HepG2 (cell line): ENCODE results near the gene WWC2. TPM values are rescaled to one million over a fixed set of nuclear protein-coding genes. Genes with fewer than 3 reads are reported as not detected.

ENCODE experiments used
- ARHGAP35 ChIP-seq: sonication (generic); formaldehyde crosslinking; IDR thresholded peaks from 2 replicates; pipeline ENCODE4 v1.9.0; 2022; ENCODE audit warnings: mild to moderate bottlenecking, inconsistent platforms, moderate library complexity, missing genetic modification reagents, borderline replicate concordance
- ARID3A ChIP-seq: IDR thresholded peaks from 2 replicates; pipeline ENCODE4 v1.6.1; 2012; ENCODE audit warnings: low read depth, low read length, improper control_type of control experiment
- BRD4 ChIP-seq: sonication (generic); formaldehyde crosslinking; IDR thresholded peaks from 2 replicates; pipeline ENCODE4 v1.4.0; 2020; ENCODE audit warnings: missing genetic modification reagents
- FOXK2 ChIP-seq: fragments of 450-650 bp; IDR thresholded peaks from 2 replicates; pipeline ENCODE4 v1.6.1; 2016
- HOXD1 ChIP-seq: sonication (generic); formaldehyde crosslinking; IDR thresholded peaks from 2 replicates; pipeline ENCODE4 v1.5.0; 2020; ENCODE audit warnings: missing genetic modification reagents
- MED1 ChIP-seq: sonication (generic); formaldehyde crosslinking; IDR thresholded peaks from 2 replicates; pipeline ENCODE4 v1.4.0; 2020; ENCODE audit warnings: missing genetic modification reagents
- NR2F1 ChIP-seq, 2 experiments: fragments of 450-650 bp in 1 of 2; formaldehyde crosslinking in 1 of 2; IDR thresholded peaks; 2 replicates each; pipeline versions ENCODE4 v1.5.0 to v1.6.1; 2016 to 2020; ENCODE audit warnings: mild to moderate bottlenecking in 1 of 2, missing compliant biosample characterization in 1 of 2, missing genetic modification reagents in 1 of 2, moderate library complexity in 1 of 2
- SALL1 ChIP-seq: sonication (generic); formaldehyde crosslinking; IDR thresholded peaks from 2 replicates; pipeline ENCODE4 v1.8.0; 2022; ENCODE audit warnings: mild to moderate bottlenecking, missing genetic modification reagents
- SOX5 ChIP-seq: IDR thresholded peaks from 2 replicates; pipeline ENCODE4 v1.6.1; 2016; ENCODE audit warnings: borderline replicate concordance
- SUZ12 ChIP-seq: fragments of 150-350 bp; IDR thresholded peaks from 2 replicates; pipeline ENCODE4 v1.6.1; 2014; ENCODE audit warnings: low read depth, low read length
- UBTF ChIP-seq: sonication (generic); formaldehyde crosslinking; IDR thresholded peaks from 2 replicates; pipeline ENCODE4 v1.4.0; 2020; ENCODE audit warnings: mild to moderate bottlenecking, missing genetic modification reagents
- YEATS4 ChIP-seq: sonication (generic); formaldehyde crosslinking; IDR thresholded peaks from 2 replicates; pipeline ENCODE4 v1.4.0; 2020; ENCODE audit warnings: missing genetic modification reagents, borderline replicate concordance
- ZBTB7A ChIP-seq: sonication (generic); formaldehyde crosslinking; IDR thresholded peaks from 2 replicates; pipeline ENCODE4 v1.8.0; 2022; ENCODE audit warnings: mild to moderate bottlenecking, missing genetic modification reagents
- ZMAT5 ChIP-seq: sonication (generic); formaldehyde crosslinking; IDR thresholded peaks from 2 replicates; pipeline ENCODE4 v1.5.0; 2020; ENCODE audit warnings: mild to moderate bottlenecking, low read depth, missing genetic modification reagents, borderline replicate concordance
- ZNF280B ChIP-seq: sonication (generic); formaldehyde crosslinking; IDR thresholded peaks from 2 replicates; pipeline ENCODE4 v1.5.0; 2020; ENCODE audit warnings: missing genetic modification reagents, mild to moderate bottlenecking, borderline replicate concordance
- ZNF460 ChIP-seq: sonication (generic); formaldehyde crosslinking; IDR thresholded peaks from 2 replicates; pipeline ENCODE4 v1.5.1; 2020; ENCODE audit warnings: missing genetic modification reagents, mild to moderate bottlenecking, borderline replicate concordance
- ZNF496 ChIP-seq: sonication (generic); formaldehyde crosslinking; IDR thresholded peaks from 2 replicates; pipeline ENCODE4 v1.8.1; 2023; ENCODE audit warnings: mild to moderate bottlenecking, moderate library complexity, missing genetic modification reagents; ENCODE audit not compliant: insufficient replicate concordance
- ZNF598 ChIP-seq: sonication (generic); formaldehyde crosslinking; IDR thresholded peaks from 2 replicates; pipeline ENCODE4 v1.5.1; 2020; ENCODE audit warnings: mild to moderate bottlenecking, missing genetic modification reagents, borderline replicate concordance
- ZNF672 ChIP-seq: sonication (generic); formaldehyde crosslinking; IDR thresholded peaks from 2 replicates; pipeline ENCODE4 v1.8.1; 2022; ENCODE audit warnings: missing genetic modification reagents
- polyA plus RNA-seq, 8 experiments: library from polyadenylated mRNA; depleted of rRNA in 3 of 8; stranded (reverse) in 7 of 8; unstranded in 1 of 8; fragments of >200 nt; fragmentation: Illumina TruSeq in 4 of 8; extraction: Trizol in 4 of 8; gene quantifications; 2 replicates each; pipeline versions ENCODE4 v1.2.1 to v1.2.3, GENCODE V29; 2011 to 2016; ENCODE audit warnings: low read depth in 4 of 8, missing spikeins in 1 of 8, mixed read lengths in 1 of 8; ENCODE audit not compliant: insufficient read depth in 1 of 8
- total RNA-seq, 5 experiments: library from RNA; depleted of rRNA; stranded (reverse); fragments of >200 nt; fragmentation: Illumina TruSeq; extraction: Trizol; gene quantifications; 2 replicates each; pipeline ENCODE4 v1.2.3, GENCODE V29; 2016; ENCODE audit warnings: low read depth in 1 of 5
- TF ChIP-seq, protein P1 (sequence below): sonication (generic); formaldehyde crosslinking; IDR thresholded peaks from 2 replicates; pipeline ENCODE4 v1.8.1; 2022; ENCODE audit warnings: mild to moderate bottlenecking, missing genetic modification reagents
- TF ChIP-seq, protein P2 (sequence below): sonication (generic); formaldehyde crosslinking; IDR thresholded peaks from 2 replicates; pipeline ENCODE4 v1.5.0; 2020; ENCODE audit warnings: missing genetic modification reagents

The WWC2 gene
- total and polyA plus RNA-seq, 2 of the 13 experiments (the other 11 are each of a cell fraction or from before 2014, with no cell fraction given), result 40.0 to 50.1 TPM

DNA sequence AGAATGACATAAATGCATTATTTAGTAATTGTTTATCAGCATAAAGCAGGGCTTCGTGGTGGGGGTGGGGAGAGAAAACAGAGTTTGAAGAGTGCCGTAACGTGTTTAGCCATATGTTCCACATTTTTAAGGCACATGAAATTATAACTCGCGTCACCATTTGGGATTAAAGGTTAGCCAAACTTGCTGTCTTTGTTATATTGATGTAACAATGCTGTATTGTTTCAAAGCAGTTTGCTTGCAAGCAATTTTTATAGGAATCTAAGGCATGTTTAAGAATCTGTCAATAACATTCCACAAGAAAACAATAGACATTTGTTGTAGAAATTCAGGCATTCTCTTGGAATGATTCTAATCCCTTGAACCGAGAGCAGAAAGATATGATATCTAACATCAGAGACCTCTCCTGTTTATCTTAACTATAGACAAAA, 142.7 kb downstream of the WWC2 start (continued):
- TF ChIP-seq ZNF280B (CRISPR knock-in tag) (no peak), SALL1 (CRISPR knock-in tag) (no peak), ZNF496 (no peak), ZNF460 (CRISPR knock-in tag) (no peak), ZMAT5 (CRISPR knock-in tag) (no peak), MED1 (CRISPR knock-in tag) (no peak), ZNF672 (no peak), UBTF (CRISPR knock-in tag) (no peak), HOXD1 (CRISPR knock-in tag) (no peak), ZNF598 (CRISPR knock-in tag) (no peak), SUZ12 (no peak), SOX5 (CRISPR knock-in tag) (peak; percentile 98), NR2F1 (CRISPR knock-in tag; IDR thresholded peaks at IDR 0.05) (peak in 1 of 2 experiments; percentile 38; a peak in 1 of 4 replicates), ZBTB7A (CRISPR knock-in tag) (no peak), ARHGAP35 (CRISPR knock-in tag) (no peak), ARID3A (peak; percentile 90), YEATS4 (CRISPR knock-in tag) (no peak), FOXK2 (no peak), BRD4 (CRISPR knock-in tag) (no peak)
- TF ChIP-seq, protein P1, sequence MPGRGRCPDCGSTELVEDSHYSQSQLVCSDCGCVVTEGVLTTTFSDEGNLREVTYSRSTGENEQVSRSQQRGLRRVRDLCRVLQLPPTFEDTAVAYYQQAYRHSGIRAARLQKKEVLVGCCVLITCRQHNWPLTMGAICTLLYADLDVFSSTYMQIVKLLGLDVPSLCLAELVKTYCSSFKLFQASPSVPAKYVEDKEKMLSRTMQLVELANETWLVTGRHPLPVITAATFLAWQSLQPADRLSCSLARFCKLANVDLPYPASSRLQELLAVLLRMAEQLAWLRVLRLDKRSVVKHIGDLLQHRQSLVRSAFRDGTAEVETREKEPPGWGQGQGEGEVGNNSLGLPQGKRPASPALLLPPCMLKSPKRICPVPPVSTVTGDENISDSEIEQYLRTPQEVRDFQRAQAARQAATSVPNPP (CRISPR knock-in tag), result no peak
- TF ChIP-seq, protein P2, sequence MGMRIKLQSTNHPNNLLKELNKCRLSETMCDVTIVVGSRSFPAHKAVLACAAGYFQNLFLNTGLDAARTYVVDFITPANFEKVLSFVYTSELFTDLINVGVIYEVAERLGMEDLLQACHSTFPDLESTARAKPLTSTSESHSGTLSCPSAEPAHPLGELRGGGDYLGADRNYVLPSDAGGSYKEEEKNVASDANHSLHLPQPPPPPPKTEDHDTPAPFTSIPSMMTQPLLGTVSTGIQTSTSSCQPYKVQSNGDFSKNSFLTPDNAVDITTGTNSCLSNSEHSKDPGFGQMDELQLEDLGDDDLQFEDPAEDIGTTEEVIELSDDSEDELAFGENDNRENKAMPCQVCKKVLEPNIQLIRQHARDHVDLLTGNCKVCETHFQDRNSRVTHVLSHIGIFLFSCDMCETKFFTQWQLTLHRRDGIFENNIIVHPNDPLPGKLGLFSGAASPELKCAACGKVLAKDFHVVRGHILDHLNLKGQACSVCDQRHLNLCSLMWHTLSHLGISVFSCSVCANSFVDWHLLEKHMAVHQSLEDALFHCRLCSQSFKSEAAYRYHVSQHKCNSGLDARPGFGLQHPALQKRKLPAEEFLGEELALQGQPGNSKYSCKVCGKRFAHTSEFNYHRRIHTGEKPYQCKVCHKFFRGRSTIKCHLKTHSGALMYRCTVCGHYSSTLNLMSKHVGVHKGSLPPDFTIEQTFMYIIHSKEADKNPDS (CRISPR knock-in tag), result no peak
